GM18505 (cell line): ENCODE data around the gene RHOBTB1.

Experiments
- ATAC-seq: cut with Tn5 transposase; IDR thresholded peaks from one replicate; pipeline ENCODE4 v1.9.1; 2021; ENCODE audit not compliant: unreplicated experiment
- POLR2A ChIP-seq: IDR thresholded peaks from 4 replicates; pipeline ENCODE4 v1.6.1; 2011; ENCODE audit warnings: borderline replicate concordance; ENCODE audit not compliant: insufficient read depth, insufficient read length; ENCODE audit errors: extremely low read depth

Gene RHOBTB1

DNA sequence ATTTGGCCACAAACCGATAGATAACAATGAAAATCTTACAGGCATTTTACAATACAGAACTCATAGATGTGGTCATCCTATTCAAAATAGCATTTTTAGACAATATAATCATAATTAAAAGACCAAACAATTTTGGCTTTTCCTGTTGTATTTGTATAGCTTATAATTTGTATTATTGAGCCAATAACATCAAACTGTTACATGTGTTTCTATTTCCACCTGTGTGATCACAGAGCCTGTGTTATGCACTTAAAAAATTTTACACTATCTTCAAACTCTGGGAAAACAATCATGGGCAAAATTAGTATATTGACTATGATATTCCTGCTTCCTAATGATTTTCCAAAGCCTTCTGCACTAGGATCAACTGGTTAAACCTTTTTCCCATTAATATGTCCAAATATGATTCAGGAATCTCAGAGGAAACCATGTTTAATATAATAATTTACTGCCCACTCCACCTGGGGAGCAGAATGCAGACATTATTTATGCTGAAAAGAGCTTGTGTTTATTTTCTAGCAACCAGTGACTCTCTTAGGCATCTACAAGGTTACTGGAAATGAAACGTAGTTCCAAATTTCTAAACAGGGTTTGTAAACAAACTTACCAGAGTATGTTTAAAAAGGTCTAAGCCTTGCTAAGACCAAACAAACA lies 1.7 kb downstream of the RHOBTB1 start:
- no peak for TF ChIP-seq POLR2A
- no peak for ATAC-seq

DNA sequence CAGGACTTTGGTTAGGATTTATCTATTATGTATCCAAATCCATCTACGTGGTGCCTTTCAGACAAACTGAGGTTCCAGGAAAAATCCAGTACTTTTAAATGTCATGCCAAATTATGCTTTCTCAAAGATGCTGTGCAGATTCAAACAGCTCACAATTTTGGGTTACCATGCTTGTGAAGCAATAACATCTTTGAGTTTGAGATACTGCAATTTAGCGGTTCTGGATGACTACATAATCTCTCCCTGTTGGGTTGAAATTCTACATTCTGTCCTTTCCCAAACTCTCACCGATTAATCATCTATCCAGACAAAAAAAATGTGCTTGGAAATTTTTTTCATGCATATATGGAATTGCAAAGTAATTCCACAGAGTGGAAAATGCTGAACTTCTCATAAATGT lies 3.5 kb downstream of the RHOBTB1 start:
- no peak for ATAC-seq
- no peak for TF ChIP-seq POLR2A

DNA sequence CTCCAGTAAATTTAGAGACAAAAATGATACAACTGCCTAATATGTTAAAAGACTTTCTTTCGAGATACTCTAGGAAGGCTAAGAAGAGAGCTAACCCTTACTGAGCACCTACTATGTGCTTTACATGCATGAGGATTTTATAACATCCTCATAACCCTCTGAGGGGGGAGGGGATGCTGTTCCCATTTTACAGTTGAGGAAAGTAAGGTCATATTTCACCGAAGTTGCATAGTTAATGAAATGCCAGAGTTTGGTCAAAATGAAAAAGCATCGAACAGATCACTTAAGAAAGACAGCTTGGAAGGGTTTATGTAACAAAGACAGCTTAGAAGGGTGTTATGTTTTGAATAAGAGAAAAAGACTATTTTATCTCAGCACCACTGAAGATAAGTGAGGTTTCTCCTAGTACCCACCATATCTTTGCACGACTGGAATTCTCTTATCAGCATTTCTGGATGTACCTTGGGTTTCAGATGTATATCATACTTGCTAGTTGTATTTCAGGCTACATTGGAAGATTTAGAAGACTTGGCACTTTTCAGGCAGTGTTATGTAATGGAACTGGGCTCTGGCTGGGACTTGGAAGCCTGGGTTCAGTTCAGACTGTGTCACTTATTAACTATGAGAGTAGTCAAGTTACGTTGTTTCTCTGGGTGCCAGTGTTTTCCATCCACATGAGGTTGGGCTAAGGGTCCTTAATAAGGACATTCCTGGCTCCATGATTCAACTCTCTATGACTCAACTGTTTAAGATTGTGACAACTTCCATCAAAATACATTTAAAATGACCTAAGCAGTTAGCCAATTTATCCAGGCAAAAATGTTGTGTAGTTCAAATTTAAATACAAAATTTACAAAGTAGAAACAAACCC lies 6.0 kb downstream of the RHOBTB1 start:
- TF ChIP-seq POLR2A, result no peak
- no peak for ATAC-seq

DNA sequence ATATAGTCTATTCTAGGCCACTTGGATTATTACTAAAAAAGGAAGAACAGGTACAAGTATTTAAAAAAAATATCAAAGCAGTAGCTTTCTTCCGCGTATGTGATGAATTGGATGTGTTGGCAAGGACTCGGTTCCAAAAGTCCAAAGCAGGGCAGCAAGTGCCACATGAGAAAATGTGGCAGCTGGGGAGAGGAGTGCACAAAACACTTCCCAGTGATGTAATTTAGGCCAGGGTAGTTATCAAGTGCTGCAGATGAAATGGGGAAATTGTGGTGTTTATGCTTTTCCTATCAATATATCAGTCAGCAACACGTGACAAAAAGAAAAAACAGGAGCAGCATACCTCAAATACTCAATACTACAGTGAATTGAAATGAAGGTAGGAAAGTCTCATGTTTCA lies 7.0 kb downstream of the RHOBTB1 start:
- no peak for ATAC-seq
- no peak for TF ChIP-seq POLR2A

DNA sequence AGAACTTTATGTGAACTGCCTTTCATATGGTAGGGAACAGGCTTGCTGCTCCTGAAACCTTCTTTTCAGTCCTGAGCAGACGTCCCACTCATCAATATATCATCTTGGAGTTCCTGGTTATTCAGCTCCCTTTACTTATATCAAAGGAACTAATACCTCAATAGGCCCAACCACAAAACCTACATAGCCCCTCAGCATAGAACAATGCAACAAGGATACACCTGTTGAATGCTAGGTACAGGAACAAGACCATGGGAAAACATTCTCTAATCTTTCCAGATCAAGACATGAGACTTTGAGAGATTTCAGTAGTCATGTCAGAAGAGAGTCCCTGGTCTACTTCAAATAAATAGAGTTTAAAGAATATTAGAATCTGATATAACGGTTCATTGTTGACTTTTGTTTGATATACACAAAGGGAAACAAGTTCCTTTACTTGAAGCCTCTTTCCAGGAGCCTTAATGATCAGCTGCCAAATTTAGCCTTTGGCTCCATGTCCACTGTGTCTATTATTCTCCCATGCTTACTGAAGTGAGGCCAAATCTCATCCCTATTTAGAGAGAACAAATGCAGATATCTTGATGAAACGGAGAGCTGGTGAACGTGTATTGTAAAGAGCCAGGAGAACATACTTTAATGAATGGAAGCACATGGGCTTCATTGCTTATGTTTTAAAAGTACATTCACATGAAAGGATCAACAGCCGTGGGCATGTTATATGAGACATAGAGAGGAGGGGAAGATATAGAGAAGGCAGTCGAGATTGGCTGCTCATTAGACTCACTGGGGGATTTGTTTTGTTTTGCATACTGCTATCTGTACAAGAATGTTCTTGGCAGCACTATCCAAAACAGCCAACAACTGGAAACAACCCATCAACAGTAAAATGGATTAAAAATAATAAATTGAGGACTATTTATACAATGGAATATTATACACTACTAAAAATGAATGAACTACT lies 9.5 kb downstream of the RHOBTB1 start:
- ATAC-seq, result no peak
- no peak for TF ChIP-seq POLR2A

DNA sequence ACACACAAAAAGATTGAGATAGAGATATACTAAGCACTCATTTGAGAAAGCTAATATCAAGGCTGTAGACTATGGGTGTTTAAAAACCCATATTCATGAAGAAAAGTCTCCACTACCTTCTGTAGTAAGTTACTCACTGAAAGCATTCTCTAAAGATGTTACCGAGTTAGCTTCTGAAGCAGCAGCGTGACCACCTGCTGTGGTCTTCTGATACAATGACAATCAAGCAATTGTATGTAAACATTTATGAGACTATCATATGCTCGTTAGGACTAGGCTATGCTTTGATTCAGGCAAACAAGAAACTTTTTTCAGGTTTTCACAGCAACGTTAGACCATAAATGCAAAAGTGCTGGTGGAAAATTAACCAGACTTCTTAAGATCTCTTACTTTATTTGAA lies 11.2 kb downstream of the RHOBTB1 start:
- no peak for TF ChIP-seq POLR2A
- no peak for ATAC-seq

DNA sequence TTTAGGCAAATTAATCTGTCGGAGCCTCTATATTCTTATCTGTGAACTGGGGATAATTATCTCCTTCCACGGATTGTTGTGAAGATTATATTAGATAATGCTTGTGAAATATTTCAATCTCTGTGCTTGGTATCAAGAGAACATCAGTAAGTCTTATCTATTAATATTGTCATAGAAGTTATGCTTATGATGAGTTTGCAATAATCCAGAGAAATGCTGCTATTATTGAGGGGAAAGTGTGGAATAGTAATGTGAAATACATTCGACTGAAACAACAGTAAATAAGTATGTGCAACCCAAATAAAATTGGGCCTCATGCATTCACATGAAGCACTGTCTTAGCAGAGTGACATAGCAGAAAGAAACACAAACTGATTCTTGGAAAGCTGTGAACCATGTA lies 13.7 kb downstream of the RHOBTB1 start:
- TF ChIP-seq POLR2A, result no peak
- ATAC-seq, result no peak

DNA sequence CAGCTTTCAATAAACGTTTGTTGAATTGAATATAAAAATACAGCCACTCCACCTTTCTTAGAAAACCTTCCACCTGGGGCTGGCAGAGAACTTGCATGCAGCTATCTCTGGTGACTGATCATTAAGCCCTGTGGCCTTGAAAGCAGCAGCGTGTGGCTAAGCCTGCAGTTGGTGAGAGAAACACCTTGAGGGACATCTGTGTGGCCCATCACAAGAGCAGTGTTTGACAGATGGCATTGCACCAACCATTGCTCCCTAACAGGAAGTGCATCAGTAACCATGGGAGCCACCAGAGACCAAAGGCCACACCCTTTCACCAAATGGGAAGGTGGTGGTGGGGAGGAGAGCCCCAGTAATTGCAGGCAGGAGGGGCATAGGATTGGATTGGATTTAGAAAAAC lies 22.4 kb downstream of the RHOBTB1 start:
- ATAC-seq, result no peak
- TF ChIP-seq POLR2A, result no peak

DNA sequence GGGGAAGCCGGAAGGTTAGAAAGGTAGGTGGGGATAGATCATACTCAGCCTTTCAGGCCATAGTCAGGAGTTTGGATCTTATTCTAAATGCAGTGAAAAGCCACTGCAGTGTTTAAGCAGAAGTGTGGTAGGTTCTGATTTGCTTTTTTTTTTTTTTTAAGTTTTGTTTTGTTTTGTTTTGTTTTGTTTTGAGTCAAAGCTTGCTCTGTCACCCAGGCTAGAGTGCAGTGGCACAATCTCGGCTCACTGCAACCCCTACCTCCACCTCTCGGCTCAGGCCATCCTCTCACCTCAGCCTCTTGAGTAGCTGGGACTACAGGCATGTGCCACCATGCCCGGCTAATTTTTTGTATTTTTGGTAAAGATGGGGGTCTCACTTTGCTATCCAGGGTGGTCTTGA lies 23.5 kb downstream of the RHOBTB1 start:
- no peak for TF ChIP-seq POLR2A
- no peak for ATAC-seq

DNA sequence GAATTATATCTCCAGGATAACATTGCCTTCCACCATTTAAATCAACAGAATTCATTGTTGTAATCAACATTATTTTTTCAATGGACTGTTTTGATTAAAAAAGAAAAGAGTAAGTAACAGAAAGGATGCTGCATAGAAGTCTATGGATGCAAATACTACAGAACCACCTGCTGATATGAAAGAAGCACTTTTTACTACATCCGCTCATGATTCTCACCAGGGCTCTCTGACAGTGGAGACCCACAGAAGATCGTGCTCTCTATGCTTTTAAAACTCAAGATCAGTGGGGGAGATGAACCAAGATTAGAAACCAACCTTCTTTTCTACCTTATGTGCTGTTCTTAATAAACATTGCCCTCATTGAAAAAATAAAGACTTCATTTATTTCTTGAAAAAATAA lies 24.4 kb downstream of the RHOBTB1 start:
- no peak for ATAC-seq
- TF ChIP-seq POLR2A, result no peak

DNA sequence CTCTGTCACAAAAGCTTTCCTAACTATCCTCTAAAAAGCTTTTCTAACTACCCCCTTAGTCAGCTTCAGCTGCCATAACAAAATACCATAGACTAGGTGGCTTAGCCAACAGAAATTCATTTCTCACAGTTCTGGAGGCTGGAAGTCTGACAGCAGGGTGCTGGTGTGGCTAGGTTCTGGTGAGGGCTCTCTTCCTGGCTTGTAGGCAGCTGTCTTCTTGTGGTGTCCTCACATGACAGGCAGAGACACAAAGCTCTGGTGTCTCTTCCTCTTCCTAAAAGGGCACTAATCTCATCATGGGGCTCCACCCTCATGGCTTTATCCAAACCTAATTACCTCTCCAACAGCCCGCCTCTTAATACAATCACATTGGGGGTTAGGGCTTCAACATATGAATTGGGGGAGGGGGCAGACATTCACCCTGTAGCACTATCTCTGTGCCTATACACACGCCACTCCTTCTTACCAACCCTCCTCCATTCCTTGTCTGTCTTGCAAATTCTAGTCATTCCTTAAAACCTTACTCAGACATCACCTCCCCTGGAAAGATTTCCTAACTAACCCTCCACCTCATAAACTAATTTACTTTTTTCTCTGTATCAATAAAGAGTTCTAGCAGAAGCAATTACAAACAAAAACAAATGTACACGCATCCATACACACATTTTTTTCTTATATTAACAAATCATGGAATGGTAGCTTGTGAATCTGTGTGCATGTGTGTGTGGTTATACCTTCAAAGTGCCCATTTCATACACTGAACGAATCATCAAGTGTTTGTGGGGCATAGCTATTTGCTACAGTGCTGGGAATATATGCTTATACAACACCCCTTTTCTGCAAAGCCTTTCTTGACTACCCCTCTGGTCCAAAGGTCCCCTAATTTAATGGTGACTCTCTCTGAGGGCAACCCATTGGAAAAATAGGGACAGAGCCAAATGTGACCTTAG lies 26.4 kb downstream of the RHOBTB1 start:
- ATAC-seq, result no peak

DNA sequence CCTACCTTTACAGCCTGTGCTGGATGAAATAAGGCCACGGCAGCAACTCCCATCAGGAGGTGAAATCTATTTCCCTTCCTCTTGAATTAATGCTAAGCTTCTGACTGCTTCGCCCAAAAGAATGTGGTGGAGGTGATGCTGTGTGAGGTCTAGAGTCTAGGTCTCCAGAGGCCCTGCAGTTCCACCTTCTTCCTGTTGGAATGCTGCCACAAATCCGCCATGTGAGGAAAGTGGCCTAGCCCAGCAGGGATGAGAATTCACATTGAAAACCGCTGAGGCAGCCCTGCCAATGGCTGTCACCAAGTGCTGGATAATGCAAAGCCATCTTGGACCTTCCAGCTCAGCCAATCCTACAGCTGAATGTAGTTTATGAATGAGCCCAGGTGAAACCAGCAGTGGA lies 28.0 kb downstream of the RHOBTB1 start:
- no peak for ATAC-seq
- no peak for TF ChIP-seq POLR2A

More for the DNA sequence above, 26.4 kb downstream of the RHOBTB1 start:
- TF ChIP-seq POLR2A, result no peak
